OCI-LY3 (cell line): ENCODE measurements around the gene GADL1.
A peak's percentile ranks its signal among the peaks of the same experiment; 100 is the strongest.

Experiments used
- H2AFZ ChIP-seq: fragments of 200-600, 300-600 bp; shearing (Covaris generic); 2 replicates; pipeline ENCODE4 v1.6.0; 2014; ENCODE audit warnings: antibody characterized with exemption, low read depth, low read length
- H3K27ac ChIP-seq: fragments of 200-600, 300-600 bp; sonication (generic); 2 replicates; pipeline ENCODE4 v1.5.1; 2014; ENCODE audit warnings: mild to moderate bottlenecking, low read length, moderate library complexity, mixed read lengths
- H3K27me3 ChIP-seq: fragments of 200-600, 300-600 bp; sonication (generic); 2 replicates; pipeline ENCODE4 v1.6.1; 2014; ENCODE audit warnings: low read depth, low read length, mixed read lengths
- H3K36me3 ChIP-seq: fragments of 200-600, 300-600 bp; sonication (generic); replicated peaks from 2 replicates; pipeline ENCODE3; 2014; ENCODE audit warnings: low read depth, low read length, mixed read lengths
- H3K4me1 ChIP-seq: fragments of 300-600, 200-600 bp; sonication (generic); 2 replicates; pipeline ENCODE4 v1.6.1; 2014; ENCODE audit warnings: low read length, mixed read lengths
- H3K4me2 ChIP-seq: fragments of 200-600, 300-600 bp; sonication (generic); 2 replicates; pipeline ENCODE4 v1.6.1; 2014; ENCODE audit warnings: low read length, mixed read lengths
- H3K4me3 ChIP-seq: fragments of 300-600, 200-600 bp; sonication (generic); 2 replicates; pipeline ENCODE4 v1.5.1; 2014; ENCODE audit warnings: antibody characterized with exemption, mild to moderate bottlenecking, low read length, moderate library complexity
- H3K79me2 ChIP-seq: fragments of 300-600, 200-600 bp; shearing (Covaris generic); 2 replicates; pipeline ENCODE4 v1.6.1; 2014; ENCODE audit warnings: mild to moderate bottlenecking, low read length, mixed read lengths
- H3K9ac ChIP-seq: fragments of 300-600, 200-600 bp; shearing (Covaris generic); 2 replicates; pipeline ENCODE4 v1.6.0; 2014; ENCODE audit warnings: mild to moderate bottlenecking, low read length, moderate library complexity
- H3K9me3 ChIP-seq: fragments of 200-600, 300-600 bp; shearing (Covaris generic); 2 replicates; pipeline ENCODE4 v1.6.1; 2014; ENCODE audit warnings: low read length, mixed read lengths; ENCODE audit not compliant: insufficient read depth
- H4K20me1 ChIP-seq: fragments of 200-600, 300-600 bp; sonication (generic); 2 replicates; pipeline ENCODE4 v1.6.1; 2016; ENCODE audit warnings: low read length, mixed read lengths; ENCODE audit not compliant: insufficient read depth
- CTCF ChIP-seq: fragments of 200-600, 300-600 bp; sonication (generic); IDR thresholded peaks from 2 replicates; pipeline ENCODE4 v1.5.1; 2014; ENCODE audit warnings: antibody characterized with exemption, low read length, low read depth
- EZH2phosphoT487 ChIP-seq: fragments of 200-600 bp; shearing (Covaris generic); IDR thresholded peaks from 2 replicates; pipeline ENCODE4 v1.6.1; 2018; ENCODE audit warnings: antibody characterized with exemption, mixed run types, low read depth

The GADL1 gene

GRCh38 chr3:30793740-30794139, 100.7 kb downstream of the GADL1 start:
- no peak for TF ChIP-seq CTCF
- no peak for TF ChIP-seq EZH2phosphoT487
- H3K9ac ChIP-seq, result no peak overlapping the region

GRCh38 chr3:30790150-30790549, 104.3 kb downstream of the GADL1 start:
- no peaks in the 10 kb centered on the region for H3K9me3 ChIP-seq
- no peak for TF ChIP-seq EZH2phosphoT487
- no peaks in the 10 kb centered on the region for H3K27me3 ChIP-seq
- H3K4me1 ChIP-seq, result no peaks in the 10 kb centered on the region
- no peak overlapping the region for H2AFZ ChIP-seq
- H3K9ac ChIP-seq, result no peak overlapping the region
- no peak overlapping the region for H3K4me2 ChIP-seq
- H3K4me3 ChIP-seq, result no peak overlapping the region
- no peaks in the 10 kb centered on the region for H3K79me2 ChIP-seq
- H3K36me3 ChIP-seq, result no peaks in the 10 kb centered on the region
- no peak overlapping the region for H3K27ac ChIP-seq
- no peaks in the 10 kb centered on the region for H4K20me1 ChIP-seq

More at GRCh38 chr3:30793740-30794139, 100.7 kb downstream of the GADL1 start:
- Histone ChIP-seq H3K9me3 (no peaks in the 10 kb centered on the region), H2AFZ (no peak overlapping the region), H3K27me3 (no peaks in the 10 kb centered on the region), H3K4me2 (no peak overlapping the region), H3K4me3 (no peak overlapping the region), H3K36me3 (no peaks in the 10 kb centered on the region), H3K27ac (no peak overlapping the region), H3K4me1 (no peaks in the 10 kb centered on the region), H4K20me1 (no peaks in the 10 kb centered on the region), H3K79me2 (no peaks in the 10 kb centered on the region)

GRCh38 chr3:30786365-30786764, 108.1 kb downstream of the GADL1 start:
- H3K27me3 ChIP-seq, result peaks cover 8% of the 10 kb centered on the region
- H3K4me3 ChIP-seq, result no peak overlapping the region
- H3K36me3 ChIP-seq, result no peaks in the 10 kb centered on the region
- no peaks in the 10 kb centered on the region for H4K20me1 ChIP-seq
- H3K27ac ChIP-seq, result no peak overlapping the region
- no peak overlapping the region for H3K4me2 ChIP-seq
- no peaks in the 10 kb centered on the region for H3K79me2 ChIP-seq
- TF ChIP-seq CTCF (no peak), EZH2phosphoT487 (no peak)
- no peak overlapping the region for H2AFZ ChIP-seq
- no peak overlapping the region for H3K9ac ChIP-seq
- H3K4me1 ChIP-seq, result 0 out of 2 replicates have a peak, but pooled peaks cover 6% of the 10 kb centered on the region
- no peaks in the 10 kb centered on the region for H3K9me3 ChIP-seq

GRCh38 chr3:30779686-30780287, 114.7 kb downstream of the GADL1 start:
- H4K20me1 ChIP-seq, result no peaks in the 10 kb centered on the region
- no peak overlapping the region for H3K27ac ChIP-seq
- H3K27me3 ChIP-seq, result peaks cover 24% of the 10 kb centered on the region
- no peak overlapping the region for H3K9ac ChIP-seq
- H3K79me2 ChIP-seq, result no peaks in the 10 kb centered on the region
- peak overlapping the region; percentile 10; the same call in 1 of the 2 replicates for H3K4me2 ChIP-seq
- TF ChIP-seq CTCF (peak; percentile 87), EZH2phosphoT487 (no peak)
- no peaks in the 10 kb centered on the region for H3K36me3 ChIP-seq
- peaks cover 13% of the 10 kb centered on the region for H3K4me1 ChIP-seq
- H3K4me3 ChIP-seq, result no peak overlapping the region
- 0 out of 2 replicates have a peak overlapping the region, but pooled peaks have one; percentile 36 for H2AFZ ChIP-seq
- no peaks in the 10 kb centered on the region for H3K9me3 ChIP-seq
